ENCODE results near the gene IFT43.
A peak's percentile ranks its signal among the peaks of the same experiment; 100 is the strongest.

The IFT43 gene

GRCh38 chr14:76051717-76052465, 66.3 kb downstream of the IFT43 start:
- DNase-seq (ENCODE audit: low read depth), result no peak
- no peak for TF ChIP-seq CTCF (conservative IDR thresholded peaks at IDR 0.05; ENCODE audit: low read depth, low read length)
- H3K4me3 ChIP-seq (ENCODE audit: low read depth, low read length), result no peak overlapping the region

- DNase-seq (ENCODE audit: low read depth), result no peak
- no peak for TF ChIP-seq CTCF (conservative IDR thresholded peaks at IDR 0.05; ENCODE audit: low read depth, low read length)
- no peak overlapping the region for H3K4me3 ChIP-seq (ENCODE audit: low read depth, low read length)
Measured at GRCh38 chr14:76053572-76054355, 68.2 kb downstream of the IFT43 start.

- no peak overlapping the region for H3K4me3 ChIP-seq (ENCODE audit: low read depth, low read length)
- TF ChIP-seq CTCF (conservative IDR thresholded peaks at IDR 0.05; ENCODE audit: low read depth, low read length), result no peak
- DNase-seq (ENCODE audit: low read depth), result no peak
Measured at GRCh38 chr14:76055330-76055729, 69.8 kb downstream of the IFT43 start.

- peak; percentile 74 for TF ChIP-seq CTCF (conservative IDR thresholded peaks at IDR 0.05; ENCODE audit: low read depth, low read length)
- DNase-seq (ENCODE audit: low read depth), result peak; percentile 47
- H3K4me3 ChIP-seq (ENCODE audit: low read depth, low read length), result no peak overlapping the region
Measured at GRCh38 chr14:76056128-76056527, 70.6 kb downstream of the IFT43 start.

GRCh38 chr14:76057914-76058313, 72.4 kb downstream of the IFT43 start:
- no peak overlapping the region for H3K4me3 ChIP-seq (ENCODE audit: low read depth, low read length)
- TF ChIP-seq CTCF (conservative IDR thresholded peaks at IDR 0.05; ENCODE audit: low read depth, low read length), result no peak
- no peak for DNase-seq (ENCODE audit: low read depth)

GRCh38 chr14:76063327-76063726, 77.8 kb downstream of the IFT43 start:
- DNase-seq (ENCODE audit: low read depth), result no peak
- no peak for TF ChIP-seq CTCF (conservative IDR thresholded peaks at IDR 0.05; ENCODE audit: low read depth, low read length)
- no peak overlapping the region for H3K4me3 ChIP-seq (ENCODE audit: low read depth, low read length)
